NOMO-1 (cell line): ENCODE results near the gene RYR1.
"Not testable (repeated sequence)": the region's sequence is repeated elsewhere in the genome, so short reads cannot be mapped to it uniquely, and the experiment has no call there.

Experiments
- DNase-seq, 2 experiments: peaks; one replicate each; lab custom pipeline; 2025; ENCODE audit not compliant: unreplicated experiment in 2 of 2; lab: John Stamatoyannopoulos, UW

Gene RYR1

GRCh38 chr19:38425810-38426466, 7.6 kb upstream of the RYR1 start, which contains the start of gene RASGRP4:
Gene RASGRP4, minus strand, starts transcription at chr19:38426219. Its CDS starts 128 bp downstream, at chr19:38426091.
- DNase-seq: peak; percentile 61 to 67

- DNase-seq: not testable (repeated sequence)
Observed at GRCh38 chr19:38427035-38427677, 6.3 kb upstream of the RYR1 start.

GRCh38 chr19:38429055-38429810, 4.3 kb upstream of the RYR1 start:
- no peak for DNase-seq

- DNase-seq: no peak
Observed at GRCh38 chr19:38429811-38430156, 3.7 kb upstream of the RYR1 start.

GRCh38 chr19:38430931-38431330, 2.6 kb upstream of the RYR1 start:
- no peak for DNase-seq

GRCh38 chr19:38434549-38435051, 1.1 kb downstream of the RYR1 start:
- no peak for DNase-seq

GRCh38 chr19:38437295-38437694, 3.8 kb downstream of the RYR1 start:
- DNase-seq: no peak

GRCh38 chr19:38437917-38438316, 4.4 kb downstream of the RYR1 start:
- no peak for DNase-seq

- DNase-seq: no peak
Observed at GRCh38 chr19:38440592-38440991, 7.1 kb downstream of the RYR1 start.

- peak in 1 of 2 experiments; percentile 16 for DNase-seq
Observed at GRCh38 chr19:38441657-38442348, 8.3 kb downstream of the RYR1 start.

- no peak for DNase-seq
Observed at GRCh38 chr19:38442736-38443135, 9.2 kb downstream of the RYR1 start.

- no peak for DNase-seq
Observed at GRCh38 chr19:38443458-38443999, 10.0 kb downstream of the RYR1 start.

- DNase-seq: no peak
Observed at GRCh38 chr19:38444026-38444425, 10.5 kb downstream of the RYR1 start.

GRCh38 chr19:38445362-38445761, 11.9 kb downstream of the RYR1 start:
- DNase-seq: no peak

GRCh38 chr19:38448225-38448624, 14.7 kb downstream of the RYR1 start:
- DNase-seq: no peak

GRCh38 chr19:38449518-38449917, 16.0 kb downstream of the RYR1 start:
- no peak for DNase-seq

GRCh38 chr19:38451036-38451435, 17.5 kb downstream of the RYR1 start:
- no peak for DNase-seq

GRCh38 chr19:38451629-38452028, 18.1 kb downstream of the RYR1 start:
- DNase-seq: no peak

GRCh38 chr19:38452430-38453366, 19.2 kb downstream of the RYR1 start:
- no peak for DNase-seq

- no peak for DNase-seq
Observed at GRCh38 chr19:38453596-38453995, 20.1 kb downstream of the RYR1 start.
